Pancreas (tissue), 10 donors: ENCODE results near the gene PTPRG. TPM values are rescaled to one million over a fixed set of nuclear protein-coding genes. Genes with fewer than 3 reads are reported as not detected.

ENCODE experiments used
- ATAC-seq, 4 donors: fragments of 200-7000 bp; cut with Tn5 transposase; one replicate each; pipeline versions ENCODE4 v1.8.0 to v1.9.1; 2020; ENCODE audit warnings: mild to moderate bottlenecking in 4 of 4, moderate library complexity in 4 of 4
- DNase-seq, 6 donors: peaks; one replicate each; pipeline ENCODE4 v3.0.0-alpha.2; 2020
- FAIRE-seq: peaks from 2 replicates; lab custom pipeline; 2012; peaks lifted over from hg19 to GRCh38; lab: Jason Lieb, UNC
- H3K27ac ChIP-seq, 4 donors: fragments of 200-600 bp; sonication (generic); 1 replicate in 3 of 4; 2 replicates in 1 of 4; pipeline versions ENCODE4 v1.5.0 to v1.8.0; 2020
- H3K27me3 ChIP-seq, 4 donors: fragments of 200-600 bp; one replicate each; pipeline ENCODE4 v1.8.0; 2021
- H3K36me3 ChIP-seq, 3 donors: fragments of 200-600 bp; sonication (generic) in 1 of 3; one replicate each; pipeline versions ENCODE4 v1.5.0 to v1.8.0; 2020 to 2021
- H3K4me1 ChIP-seq, 3 donors: fragments of 200-600 bp; one replicate each; pipeline ENCODE4 v1.8.0; 2021
- H3K4me3 ChIP-seq, 4 donors: fragments of 200-600 bp; sonication (generic) in 2 of 4; one replicate each; pipeline versions ENCODE4 v1.5.0 to v1.8.0; 2020 to 2021
- H3K9me3 ChIP-seq, 4 donors: fragments of 200-600 bp; one replicate each; pipeline ENCODE4 v1.8.0; 2021
- WGBS, 2 donors: extraction: QIAGEN DNeasy Blood & Tissue Kit; methylation state at CpG; one replicate each; pipeline ENCODE4 v1.1.7; 2013; 5-methylcytosine and 5-hydroxymethylcytosine counted together
- intact Hi-C, 3 donors: fragments of 100-400 bp; cut with DNase I; formaldehyde crosslinking; loops; one replicate each; pipeline versions ENCODE4 v1.11.1 to v1.14.2; 2022
- polyA plus RNA-seq, 2 donors: library from polyadenylated mRNA; stranded (reverse); fragments of 200-250 nt; gene quantifications; one replicate each; pipeline ENCODE4 v1.2.3, GENCODE V29; 2013
- total RNA-seq, 6 donors: library from RNA; stranded (reverse); fragmentation: NEBNext Ultra II Directional in 4 of 6; extraction: Animal tissue kit (Norgen Biotek cat#: 25700) in 4 of 6; gene quantifications; one replicate each; pipeline versions ENCODE4 v1.2.1 to v1.2.4, GENCODE V29; 2021 to 2023
- TF ChIP-seq, protein P1 (sequence below), 4 donors: fragments of 200-600 bp; sonication (generic) in 3 of 4; IDR thresholded peaks; one replicate each; pipeline versions ENCODE4 v1.5.0 to v1.8.0; 2021; ENCODE audit warnings: antibody characterized with exemption in 4 of 4
- donor health status: healthy with polysubstance abuse.
- donor health status: DM: no; HTN: no; CAD: no; lungs with moderate emphysema.
- donor health status: DM: no; HTN: no; CAD: no.
- donor health status: control.
- donor health status: control.
- donor health status: Bipolar disorder and iron deficiency.
- donor health status: DM: yes; HTN: yes; CAD: no.
- donor health status: DM: no; HTN: no; CAD: no.
- donor health status: DM: no; HTN: no; CAD: no.
- donor health status: DM: yes; HTN: yes; CAD: no.

PTPRG gene
- total and polyA plus RNA-seq, 8 donors, result 2.8 to 20.5 (median 9.5) TPM

DNA sequence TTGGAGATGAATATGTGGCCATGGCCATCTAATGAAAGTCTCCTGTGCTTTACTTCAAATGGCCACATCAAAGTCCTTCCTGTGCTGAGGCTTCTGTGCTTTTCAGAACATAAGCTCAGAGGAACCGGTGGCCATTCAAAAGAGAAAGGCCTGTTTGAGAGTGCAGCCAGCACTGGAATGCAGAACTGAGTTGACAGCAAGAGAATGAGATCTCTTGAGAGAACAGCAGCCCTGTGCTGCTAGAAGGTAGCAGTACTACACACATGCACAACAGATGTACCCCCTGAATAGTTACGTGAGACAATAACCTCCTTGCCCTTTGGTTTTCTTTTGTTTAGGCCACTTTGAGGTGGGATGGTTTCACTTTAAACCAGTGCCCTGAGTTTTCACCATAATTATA is 292.5 kb downstream of the PTPRG start:
- H3K4me1 ChIP-seq, result no peaks in the 10 kb centered on the region
- no peak for DNase-seq
- WGBS, 2 donors, result 85 to 89% methylated on average over 2 of the region's 2 CpGs
- no peak overlapping the region for H3K27ac ChIP-seq
- no peaks in the 10 kb centered on the region for H3K9me3 ChIP-seq
- H3K4me3 ChIP-seq, result no peak overlapping the region
- no peak for FAIRE-seq
- no peak for ATAC-seq
- H3K27me3 ChIP-seq, result no peaks in the 10 kb centered on the region
- H3K36me3 ChIP-seq, result no peaks in the 10 kb centered on the region
- TF ChIP-seq, protein P1, sequence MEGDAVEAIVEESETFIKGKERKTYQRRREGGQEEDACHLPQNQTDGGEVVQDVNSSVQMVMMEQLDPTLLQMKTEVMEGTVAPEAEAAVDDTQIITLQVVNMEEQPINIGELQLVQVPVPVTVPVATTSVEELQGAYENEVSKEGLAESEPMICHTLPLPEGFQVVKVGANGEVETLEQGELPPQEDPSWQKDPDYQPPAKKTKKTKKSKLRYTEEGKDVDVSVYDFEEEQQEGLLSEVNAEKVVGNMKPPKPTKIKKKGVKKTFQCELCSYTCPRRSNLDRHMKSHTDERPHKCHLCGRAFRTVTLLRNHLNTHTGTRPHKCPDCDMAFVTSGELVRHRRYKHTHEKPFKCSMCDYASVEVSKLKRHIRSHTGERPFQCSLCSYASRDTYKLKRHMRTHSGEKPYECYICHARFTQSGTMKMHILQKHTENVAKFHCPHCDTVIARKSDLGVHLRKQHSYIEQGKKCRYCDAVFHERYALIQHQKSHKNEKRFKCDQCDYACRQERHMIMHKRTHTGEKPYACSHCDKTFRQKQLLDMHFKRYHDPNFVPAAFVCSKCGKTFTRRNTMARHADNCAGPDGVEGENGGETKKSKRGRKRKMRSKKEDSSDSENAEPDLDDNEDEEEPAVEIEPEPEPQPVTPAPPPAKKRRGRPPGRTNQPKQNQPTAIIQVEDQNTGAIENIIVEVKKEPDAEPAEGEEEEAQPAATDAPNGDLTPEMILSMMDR (IDR thresholded peaks at IDR 0.05), result no peak
- intact Hi-C loops, result no loop called here

DNA sequence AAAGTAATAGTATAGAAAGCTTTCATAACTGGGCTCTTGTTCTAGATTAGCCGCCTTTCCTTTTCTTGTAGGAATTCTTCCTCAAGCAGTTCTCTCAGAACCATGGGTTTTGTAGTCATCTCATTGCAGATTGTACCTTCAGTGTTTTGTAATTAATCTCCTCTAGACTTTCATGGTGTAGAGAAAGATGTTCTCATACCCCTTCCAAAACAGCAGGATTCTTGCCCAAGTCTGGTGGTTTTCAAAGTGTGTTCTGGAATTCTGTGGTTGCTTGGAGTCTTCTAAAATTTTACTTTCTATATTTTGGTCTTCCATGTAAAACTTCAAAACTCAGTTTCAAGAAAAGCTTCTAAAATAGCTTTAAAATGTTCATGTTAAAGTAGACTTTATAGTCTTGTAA is 293.8 kb downstream of the PTPRG start:
- WGBS, 2 donors, result 96 to 100% methylated on average over 1 of the region's 1 CpG
- intact Hi-C loops, result no loop called here
- Histone ChIP-seq H3K27ac (no peak overlapping the region), H3K36me3 (no peaks in the 10 kb centered on the region), H3K9me3 (peaks cover 0 to 3% (median 0%) of the 10 kb centered on the region in 4 donors), H3K27me3 (no peaks in the 10 kb centered on the region), H3K4me1 (no peaks in the 10 kb centered on the region), H3K4me3 (no peak overlapping the region)
- FAIRE-seq, result no peak
- no peak for DNase-seq
- TF ChIP-seq, protein P1 (IDR thresholded peaks at IDR 0.05), result no peak
- no peak for ATAC-seq

DNA sequence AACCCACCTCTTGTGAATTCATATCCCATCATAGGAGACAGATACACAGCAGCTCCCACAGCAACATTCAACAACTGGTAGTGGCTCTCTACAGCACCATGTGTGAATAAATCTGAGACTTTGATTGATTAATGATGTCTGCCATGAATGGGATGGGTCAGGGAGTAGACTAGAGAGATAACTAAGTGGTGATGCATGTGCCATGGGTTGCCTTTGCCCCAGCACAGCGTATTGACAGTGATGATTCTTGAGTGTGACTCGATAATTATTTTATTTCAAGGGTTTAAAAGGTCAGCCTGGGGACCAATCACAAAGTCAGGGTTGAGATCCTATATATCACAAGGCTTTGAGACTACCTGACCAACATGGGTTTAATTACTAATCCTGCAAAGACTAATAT is 295.9 kb downstream of the PTPRG start:
- Histone ChIP-seq H3K4me1 (no peaks in the 10 kb centered on the region), H3K9me3 (peaks cover 0 to 3% (median 0%) of the 10 kb centered on the region in 4 donors), H3K36me3 (no peaks in the 10 kb centered on the region), H3K27me3 (no peaks in the 10 kb centered on the region), H3K27ac (no peak overlapping the region), H3K4me3 (no peak overlapping the region)
- intact Hi-C loops, result no loop called here
- TF ChIP-seq, protein P1 (IDR thresholded peaks at IDR 0.05), result no peak
- ATAC-seq (no peak), DNase-seq (no peak), FAIRE-seq (no peak)
- WGBS, 2 donors, result 68 to 79% methylated on average over 2 of the region's 2 CpGs

GRCh38 chr3:61858054-61858453 is 296.7 kb downstream of the PTPRG start:
- ATAC-seq (peak in 3 of 4 donors; percentile 41 to 64 (median 53)), DNase-seq (no peak), FAIRE-seq (peak; percentile 87)
- H3K4me1 ChIP-seq, result no peaks in the 10 kb centered on the region
- H3K36me3 ChIP-seq, result no peaks in the 10 kb centered on the region
- H3K9me3 ChIP-seq, result peaks cover 0 to 3% (median 0%) of the 10 kb centered on the region in 4 donors
- H3K27ac ChIP-seq, result no peak overlapping the region
- no peak overlapping the region for H3K4me3 ChIP-seq
- H3K27me3 ChIP-seq, result no peaks in the 10 kb centered on the region
- 4 to 6% methylated on average over 2 of the region's 2 CpGs for WGBS, 2 donors
- TF ChIP-seq, protein P1 (IDR thresholded peaks at IDR 0.05), result peak in 2 of 4 donors; percentile 19 to 39
- intact Hi-C loops, result no loop called here

DNA sequence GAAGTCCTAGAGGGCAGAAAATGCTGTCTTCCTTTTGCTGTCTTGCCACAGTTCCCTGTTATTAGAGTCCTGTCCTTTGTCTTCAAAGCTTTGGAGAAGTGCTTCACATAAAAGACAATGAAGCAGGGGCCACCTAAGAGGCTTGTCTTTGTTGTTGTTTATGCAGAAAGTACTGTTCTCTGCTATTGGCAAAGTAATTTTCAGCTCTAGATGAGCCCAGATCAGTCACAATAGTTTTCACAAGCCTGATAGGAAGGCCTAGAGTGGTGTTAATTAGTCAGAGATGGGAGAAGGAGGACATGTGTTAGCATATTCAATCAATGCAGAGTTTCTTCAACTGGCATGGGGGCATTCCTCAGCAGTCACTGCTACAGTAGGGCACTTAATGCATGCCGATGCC is 300.0 kb downstream of the PTPRG start:
- DNase-seq, result no peak
- H3K4me3 ChIP-seq, result no peak overlapping the region
- H3K9me3 ChIP-seq, result peaks cover 0 to 3% (median 0%) of the 10 kb centered on the region in 4 donors
- no peak overlapping the region for H3K27ac ChIP-seq
- no peaks in the 10 kb centered on the region for H3K36me3 ChIP-seq
- no peak for FAIRE-seq
- 91 to 97% methylated on average over 1 of the region's 1 CpG for WGBS, 2 donors
- TF ChIP-seq, protein P1 (IDR thresholded peaks at IDR 0.05), result no peak
- H3K27me3 ChIP-seq, result no peaks in the 10 kb centered on the region
- ATAC-seq, result no peak
- H3K4me1 ChIP-seq, result no peaks in the 10 kb centered on the region
- intact Hi-C loops, result no loop called here
